Astrocyte (in vitro differentiated cells and primary cell): ENCODE data around the gene SMARCA4.

ENCODE experiments used
- CTCF ChIP-seq: IDR thresholded peaks from 2 replicates; pipeline ENCODE4 v1.5.1; 2011; ENCODE audit warnings: low read depth, mild to moderate bottlenecking, inconsistent platforms, low read length, moderate library complexity; ENCODE audit not compliant: insufficient read depth
- EZH2 ChIP-seq: IDR thresholded peaks from 2 replicates; pipeline ENCODE4 v1.6.1; 2012; ENCODE audit warnings: mild to moderate bottlenecking, low read length, inconsistent platforms; ENCODE audit not compliant: insufficient read depth

- TF ChIP-seq CTCF: no peak
- no peak for TF ChIP-seq EZH2
These were observed 119.2 kb downstream of the SMARCA4 start for GRCh38 chr19:11079999-11080398.
